ENCODE results near the gene LINGO3. TPM values are rescaled to one million over a fixed set of nuclear protein-coding genes. Genes with fewer than 3 reads are reported as not detected.

LINGO3 gene
- total and polyA plus RNA-seq, 2 of the 8 experiments (the other 6 are each of a cell fraction or from before 2014, with no cell fraction given): 0.59 TPM; not detected in 1

DNA sequence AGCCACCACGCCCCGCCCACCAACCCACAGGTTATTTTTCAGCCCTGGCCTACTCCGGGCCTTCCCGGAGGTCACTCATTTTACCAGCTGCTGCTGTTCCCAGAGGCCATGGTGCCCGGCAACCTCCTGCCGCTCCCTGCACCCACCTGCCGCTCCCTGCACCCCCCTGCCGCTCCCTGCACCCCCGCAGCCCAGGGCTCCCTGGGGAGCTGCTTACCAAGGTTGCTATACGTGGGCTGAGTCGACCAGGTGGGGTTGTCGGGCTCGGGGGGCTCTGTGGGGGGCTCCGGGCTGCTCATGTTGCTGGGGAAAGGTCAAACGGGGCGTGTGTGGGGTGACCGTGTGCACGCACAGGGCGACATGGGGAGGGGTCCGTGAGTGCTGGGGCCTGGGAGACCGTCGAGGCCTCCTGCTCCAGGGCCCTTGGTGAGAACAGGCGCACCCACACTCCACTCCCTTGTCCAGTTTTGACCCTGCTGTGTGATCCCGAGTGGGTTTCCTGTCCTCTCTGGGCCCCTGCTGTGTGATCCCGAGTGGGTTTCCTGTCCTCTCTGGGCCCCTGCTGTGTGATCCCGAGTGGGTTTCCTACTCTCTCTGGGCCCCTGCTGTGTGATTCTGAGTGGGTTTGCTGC, 27.2 kb downstream of the LINGO3 start (continued):
- TF ChIP-seq RAD21 (IDR thresholded peaks at IDR 0.05 in 1 of 2, conservative IDR thresholded peaks at IDR 0.05 in 1 of 2; ENCODE audit: low read depth in 2 of 2, low read length in 2 of 2) (no peak), CHD1 (IDR thresholded peaks at IDR 0.05; ENCODE audit: low read depth, low read length) (no peak), BRCA1 (IDR thresholded peaks at IDR 0.05; ENCODE audit: low read depth, low read length) (no peak)
- TF ChIP-seq, protein P1, sequence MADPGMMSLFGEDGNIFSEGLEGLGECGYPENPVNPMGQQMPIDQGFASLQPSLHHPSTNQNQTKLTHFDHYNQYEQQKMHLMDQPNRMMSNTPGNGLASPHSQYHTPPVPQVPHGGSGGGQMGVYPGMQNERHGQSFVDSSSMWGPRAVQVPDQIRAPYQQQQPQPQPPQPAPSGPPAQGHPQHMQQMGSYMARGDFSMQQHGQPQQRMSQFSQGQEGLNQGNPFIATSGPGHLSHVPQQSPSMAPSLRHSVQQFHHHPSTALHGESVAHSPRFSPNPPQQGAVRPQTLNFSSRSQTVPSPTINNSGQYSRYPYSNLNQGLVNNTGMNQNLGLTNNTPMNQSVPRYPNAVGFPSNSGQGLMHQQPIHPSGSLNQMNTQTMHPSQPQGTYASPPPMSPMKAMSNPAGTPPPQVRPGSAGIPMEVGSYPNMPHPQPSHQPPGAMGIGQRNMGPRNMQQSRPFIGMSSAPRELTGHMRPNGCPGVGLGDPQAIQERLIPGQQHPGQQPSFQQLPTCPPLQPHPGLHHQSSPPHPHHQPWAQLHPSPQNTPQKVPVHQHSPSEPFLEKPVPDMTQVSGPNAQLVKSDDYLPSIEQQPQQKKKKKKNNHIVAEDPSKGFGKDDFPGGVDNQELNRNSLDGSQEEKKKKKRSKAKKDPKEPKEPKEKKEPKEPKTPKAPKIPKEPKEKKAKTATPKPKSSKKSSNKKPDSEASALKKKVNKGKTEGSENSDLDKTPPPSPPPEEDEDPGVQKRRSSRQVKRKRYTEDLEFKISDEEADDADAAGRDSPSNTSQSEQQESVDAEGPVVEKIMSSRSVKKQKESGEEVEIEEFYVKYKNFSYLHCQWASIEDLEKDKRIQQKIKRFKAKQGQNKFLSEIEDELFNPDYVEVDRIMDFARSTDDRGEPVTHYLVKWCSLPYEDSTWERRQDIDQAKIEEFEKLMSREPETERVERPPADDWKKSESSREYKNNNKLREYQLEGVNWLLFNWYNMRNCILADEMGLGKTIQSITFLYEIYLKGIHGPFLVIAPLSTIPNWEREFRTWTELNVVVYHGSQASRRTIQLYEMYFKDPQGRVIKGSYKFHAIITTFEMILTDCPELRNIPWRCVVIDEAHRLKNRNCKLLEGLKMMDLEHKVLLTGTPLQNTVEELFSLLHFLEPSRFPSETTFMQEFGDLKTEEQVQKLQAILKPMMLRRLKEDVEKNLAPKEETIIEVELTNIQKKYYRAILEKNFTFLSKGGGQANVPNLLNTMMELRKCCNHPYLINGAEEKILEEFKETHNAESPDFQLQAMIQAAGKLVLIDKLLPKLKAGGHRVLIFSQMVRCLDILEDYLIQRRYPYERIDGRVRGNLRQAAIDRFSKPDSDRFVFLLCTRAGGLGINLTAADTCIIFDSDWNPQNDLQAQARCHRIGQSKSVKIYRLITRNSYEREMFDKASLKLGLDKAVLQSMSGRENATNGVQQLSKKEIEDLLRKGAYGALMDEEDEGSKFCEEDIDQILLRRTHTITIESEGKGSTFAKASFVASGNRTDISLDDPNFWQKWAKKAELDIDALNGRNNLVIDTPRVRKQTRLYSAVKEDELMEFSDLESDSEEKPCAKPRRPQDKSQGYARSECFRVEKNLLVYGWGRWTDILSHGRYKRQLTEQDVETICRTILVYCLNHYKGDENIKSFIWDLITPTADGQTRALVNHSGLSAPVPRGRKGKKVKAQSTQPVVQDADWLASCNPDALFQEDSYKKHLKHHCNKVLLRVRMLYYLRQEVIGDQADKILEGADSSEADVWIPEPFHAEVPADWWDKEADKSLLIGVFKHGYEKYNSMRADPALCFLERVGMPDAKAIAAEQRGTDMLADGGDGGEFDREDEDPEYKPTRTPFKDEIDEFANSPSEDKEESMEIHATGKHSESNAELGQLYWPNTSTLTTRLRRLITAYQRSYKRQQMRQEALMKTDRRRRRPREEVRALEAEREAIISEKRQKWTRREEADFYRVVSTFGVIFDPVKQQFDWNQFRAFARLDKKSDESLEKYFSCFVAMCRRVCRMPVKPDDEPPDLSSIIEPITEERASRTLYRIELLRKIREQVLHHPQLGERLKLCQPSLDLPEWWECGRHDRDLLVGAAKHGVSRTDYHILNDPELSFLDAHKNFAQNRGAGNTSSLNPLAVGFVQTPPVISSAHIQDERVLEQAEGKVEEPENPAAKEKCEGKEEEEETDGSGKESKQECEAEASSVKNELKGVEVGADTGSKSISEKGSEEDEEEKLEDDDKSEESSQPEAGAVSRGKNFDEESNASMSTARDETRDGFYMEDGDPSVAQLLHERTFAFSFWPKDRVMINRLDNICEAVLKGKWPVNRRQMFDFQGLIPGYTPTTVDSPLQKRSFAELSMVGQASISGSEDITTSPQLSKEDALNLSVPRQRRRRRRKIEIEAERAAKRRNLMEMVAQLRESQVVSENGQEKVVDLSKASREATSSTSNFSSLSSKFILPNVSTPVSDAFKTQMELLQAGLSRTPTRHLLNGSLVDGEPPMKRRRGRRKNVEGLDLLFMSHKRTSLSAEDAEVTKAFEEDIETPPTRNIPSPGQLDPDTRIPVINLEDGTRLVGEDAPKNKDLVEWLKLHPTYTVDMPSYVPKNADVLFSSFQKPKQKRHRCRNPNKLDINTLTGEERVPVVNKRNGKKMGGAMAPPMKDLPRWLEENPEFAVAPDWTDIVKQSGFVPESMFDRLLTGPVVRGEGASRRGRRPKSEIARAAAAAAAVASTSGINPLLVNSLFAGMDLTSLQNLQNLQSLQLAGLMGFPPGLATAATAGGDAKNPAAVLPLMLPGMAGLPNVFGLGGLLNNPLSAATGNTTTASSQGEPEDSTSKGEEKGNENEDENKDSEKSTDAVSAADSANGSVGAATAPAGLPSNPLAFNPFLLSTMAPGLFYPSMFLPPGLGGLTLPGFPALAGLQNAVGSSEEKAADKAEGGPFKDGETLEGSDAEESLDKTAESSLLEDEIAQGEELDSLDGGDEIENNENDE (IDR thresholded peaks at IDR 0.05; ENCODE audit: insufficient replicate concordance, low read length): no peak
